Mesendoderm (in vitro differentiated cells): ENCODE results near the gene KATNIP.
A peak's percentile ranks its signal among the peaks of the same experiment; 100 is the strongest.

Source experiments
- DNase-seq: peaks from one replicate; pipeline ENCODE4 v3.0.0; 2013
- H2AK5ac ChIP-seq: 2 replicates; pipeline ENCODE4 v1.6.1; 2013; ENCODE audit warnings: low read length, inconsistent platforms
- H2BK120ac ChIP-seq: 2 replicates; pipeline ENCODE4 v1.6.1; 2013; ENCODE audit warnings: low read depth, mild to moderate bottlenecking, low read length, moderate library complexity, mixed read lengths
- H2BK15ac ChIP-seq: replicated peaks from 2 replicates; pipeline ENCODE4 v1.6.1; 2013; ENCODE audit warnings: low read depth, mild to moderate bottlenecking, moderate library complexity
- H2BK5ac ChIP-seq: 2 replicates; pipeline ENCODE4 v1.6.1; 2013; ENCODE audit warnings: low read length, inconsistent platforms
- H3K18ac ChIP-seq: 2 replicates; pipeline ENCODE4 v1.6.1; 2013; ENCODE audit warnings: mild to moderate bottlenecking, low read length, mixed read lengths
- H3K23ac ChIP-seq: one replicate; pipeline ENCODE4 v1.6.1; 2013; ENCODE audit warnings: low read length
- H3K27ac ChIP-seq: 2 replicates; pipeline ENCODE4 v1.5.1; 2013; ENCODE audit warnings: low read depth, mild to moderate bottlenecking, inconsistent platforms, low read length, moderate library complexity
- H3K27me3 ChIP-seq: 2 replicates; pipeline ENCODE4 v1.6.1; 2013; ENCODE audit warnings: low read length, control low read depth, mild to moderate bottlenecking, inconsistent platforms; ENCODE audit not compliant: insufficient read depth, poor library complexity
- H3K36me3 ChIP-seq: 2 replicates; pipeline ENCODE4 v1.6.1; 2013; ENCODE audit warnings: low read length, inconsistent platforms; ENCODE audit not compliant: control insufficient read depth, insufficient read depth
- H3K4ac ChIP-seq: one replicate; pipeline ENCODE4 v1.6.1; 2013; ENCODE audit warnings: low read depth, mild to moderate bottlenecking, low read length, moderate library complexity
- H3K4me1 ChIP-seq: 2 replicates; pipeline ENCODE4 v1.6.1; 2013; ENCODE audit warnings: low read depth, low read length, inconsistent platforms; ENCODE audit not compliant: control insufficient read depth
- H3K4me2 ChIP-seq: 2 replicates; pipeline ENCODE4 v1.6.1; 2013; ENCODE audit warnings: low read length
- H3K4me3 ChIP-seq: 2 replicates; pipeline ENCODE4 v1.5.1; 2013; ENCODE audit warnings: mild to moderate bottlenecking, low read length
- H3K56ac ChIP-seq: one replicate; pipeline ENCODE4 v1.6.1; 2013; ENCODE audit warnings: low read length
- H3K79me1 ChIP-seq: 2 replicates; pipeline ENCODE4 v1.6.1; 2013; ENCODE audit warnings: low read length, inconsistent platforms
- H3K79me2 ChIP-seq: 2 replicates; pipeline ENCODE4 v1.6.1; 2013; ENCODE audit warnings: mild to moderate bottlenecking, low read length; ENCODE audit not compliant: control insufficient read depth, insufficient read depth
- H3K9ac ChIP-seq: 2 replicates; pipeline ENCODE4 v1.6.1; 2013; ENCODE audit warnings: low read length, inconsistent platforms
- H4K5ac ChIP-seq: one replicate; pipeline ENCODE4 v1.6.1; 2013; ENCODE audit warnings: low read length
- H4K8ac ChIP-seq: one replicate; pipeline ENCODE4 v1.6.1; 2013; ENCODE audit warnings: low read depth, mild to moderate bottlenecking, control low read depth, low read length, moderate library complexity
- WGBS: extraction: QIAGEN DNeasy Blood & Tissue Kit; methylation state at CpG from one replicate; pipeline ENCODE4 v1.1.7; 2013; ENCODE audit warnings: low lambda C conversion rate, missing lambda C conversion rate; ENCODE audit not compliant: insufficient coverage; ENCODE audit errors: extremely low coverage; 5-methylcytosine and 5-hydroxymethylcytosine counted together

The KATNIP gene

DNA sequence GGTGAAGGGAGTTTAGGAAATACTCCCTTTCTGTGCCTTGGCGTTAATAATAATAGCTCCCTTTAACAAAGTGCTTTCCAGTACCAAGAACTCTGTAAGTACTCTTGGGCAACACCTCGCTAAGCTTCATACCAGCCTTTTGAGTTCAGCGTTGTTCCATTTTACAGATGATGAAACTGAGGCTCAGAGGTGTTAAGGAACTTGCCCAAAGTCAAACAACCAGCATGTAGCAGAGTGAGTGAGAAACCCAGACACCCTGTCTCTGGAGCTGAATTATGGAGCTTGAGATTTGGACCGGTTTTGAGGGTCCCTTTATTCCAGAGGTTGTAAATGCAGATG lies 607 bp downstream of the KATNIP start:
- no CpG with 5 or more reads among the region's 4 CpGs for WGBS
- Histone ChIP-seq H4K8ac (no peak overlapping the region), H3K9ac (peak overlapping the region; percentile 97), H4K5ac (no peak overlapping the region), H2BK15ac (no peak overlapping the region), H3K23ac (no peak overlapping the region), H3K4me2 (peak overlapping the region; percentile 98), H3K27ac (no peak overlapping the region), H3K4me1 (no peaks in the 10 kb centered on the region), H3K27me3 (no peaks in the 10 kb centered on the region), H3K18ac (no peak overlapping the region), H3K79me1 (peaks cover 19% of the 10 kb centered on the region), H3K36me3 (no peaks in the 10 kb centered on the region), H3K56ac (peak overlapping the region; percentile 97), H2AK5ac (no peak overlapping the region), H3K79me2 (peaks cover 33% of the 10 kb centered on the region), H2BK120ac (no peak overlapping the region), H3K4me3 (peak overlapping the region; percentile 100), H2BK5ac (no peak overlapping the region), H3K4ac (no peak overlapping the region)
- peak; percentile 8 for DNase-seq

DNA sequence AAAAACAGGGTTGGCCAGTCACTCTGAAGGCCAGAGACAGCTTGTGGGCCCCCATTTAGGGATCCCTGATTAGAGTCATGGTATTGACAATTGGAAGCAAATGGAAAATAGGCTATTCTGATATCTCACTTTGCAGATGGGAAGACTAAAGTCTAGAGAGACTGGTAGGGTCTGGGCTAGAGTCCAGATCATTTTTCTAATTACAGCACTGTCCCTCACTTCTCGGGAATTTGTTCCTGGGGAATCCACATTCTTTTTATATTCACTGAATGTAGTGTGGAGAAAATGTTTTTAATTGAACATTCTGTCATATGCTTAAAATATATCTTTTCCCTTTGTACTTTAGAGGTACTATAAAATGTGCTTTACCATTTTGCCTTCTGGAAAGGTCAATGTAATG lies 1.1 kb downstream of the KATNIP start:
- H3K36me3 ChIP-seq, result no peaks in the 10 kb centered on the region
- DNase-seq, result no peak
- no peak overlapping the region for H4K8ac ChIP-seq
- H3K18ac ChIP-seq, result no peak overlapping the region
- H3K23ac ChIP-seq, result no peak overlapping the region
- no CpG with 5 or more reads among the region's 1 CpG for WGBS
- no peak overlapping the region for H3K4me2 ChIP-seq
- H4K5ac ChIP-seq, result no peak overlapping the region
- no peak overlapping the region for H3K4me3 ChIP-seq
- peaks cover 33% of the 10 kb centered on the region for H3K79me2 ChIP-seq
- H3K79me1 ChIP-seq, result peaks cover 18% of the 10 kb centered on the region
- H2BK15ac ChIP-seq, result no peak overlapping the region
- no peaks in the 10 kb centered on the region for H3K27me3 ChIP-seq
- no peak overlapping the region for H3K9ac ChIP-seq
- H3K4ac ChIP-seq, result no peak overlapping the region
- H3K27ac ChIP-seq, result no peak overlapping the region
- H2BK5ac ChIP-seq, result no peak overlapping the region
- no peaks in the 10 kb centered on the region for H3K4me1 ChIP-seq
- no peak overlapping the region for H3K56ac ChIP-seq
- H2BK120ac ChIP-seq, result no peak overlapping the region
- H2AK5ac ChIP-seq, result no peak overlapping the region

DNA sequence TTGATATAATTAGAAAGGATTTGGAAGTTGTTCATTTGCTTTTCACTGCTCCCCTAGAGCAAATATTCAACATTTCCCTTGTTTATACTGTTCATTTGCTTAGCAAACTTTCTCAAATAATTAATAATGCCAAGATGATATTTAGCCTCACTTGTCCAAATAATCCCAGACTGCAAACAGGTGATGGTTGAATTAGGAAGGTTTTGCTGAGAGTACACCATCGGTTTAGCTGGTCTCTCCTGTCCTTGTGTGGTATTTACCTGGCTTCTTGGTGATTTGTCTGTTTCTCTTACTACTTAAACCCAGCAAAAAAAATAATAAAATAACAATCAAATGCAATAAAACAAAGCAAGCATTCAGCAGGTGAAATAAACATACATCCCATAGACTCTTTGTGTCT lies 6.5 kb downstream of the KATNIP start:
- H3K27me3 ChIP-seq, result no peaks in the 10 kb centered on the region
- no peaks in the 10 kb centered on the region for H3K36me3 ChIP-seq
- DNase-seq, result no peak
- no peak overlapping the region for H3K56ac ChIP-seq
- H3K4me1 ChIP-seq, result no peaks in the 10 kb centered on the region
- no peak overlapping the region for H3K4me3 ChIP-seq
- H3K4me2 ChIP-seq, result no peak overlapping the region
- WGBS, result no CpG with 5 or more reads among the region's 1 CpG
- H2AK5ac ChIP-seq, result no peak overlapping the region
- H3K23ac ChIP-seq, result no peak overlapping the region
- no peak overlapping the region for H3K27ac ChIP-seq
- H2BK15ac ChIP-seq, result no peak overlapping the region
- no peaks in the 10 kb centered on the region for H3K79me2 ChIP-seq
- H2BK5ac ChIP-seq, result no peak overlapping the region
- H3K18ac ChIP-seq, result no peak overlapping the region
- H3K79me1 ChIP-seq, result peaks cover 9% of the 10 kb centered on the region
- H4K5ac ChIP-seq, result no peak overlapping the region
- H4K8ac ChIP-seq, result no peak overlapping the region
- no peak overlapping the region for H3K4ac ChIP-seq
- no peak overlapping the region for H3K9ac ChIP-seq
- no peak overlapping the region for H2BK120ac ChIP-seq

DNA sequence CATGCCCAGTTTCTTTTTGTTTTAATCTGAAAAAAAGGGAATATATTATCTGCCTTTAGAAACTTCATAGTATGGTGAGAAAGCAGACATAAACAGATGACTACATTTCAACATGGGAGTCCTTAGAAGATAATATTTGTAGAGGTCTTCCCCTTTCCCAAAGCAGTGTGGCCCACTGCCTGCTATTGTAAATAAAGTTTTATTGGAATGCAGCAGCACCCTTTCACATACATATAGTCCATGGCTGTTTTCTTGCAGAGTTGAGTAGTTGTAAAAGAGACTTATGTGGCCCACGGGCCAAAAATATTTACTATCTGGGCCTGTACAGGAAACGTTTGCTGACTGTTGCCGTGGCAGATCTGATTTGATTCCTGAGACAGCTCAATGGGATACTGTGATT lies 8.5 kb downstream of the KATNIP start:
- Histone ChIP-seq H2BK120ac (no peak overlapping the region), H4K8ac (no peak overlapping the region), H3K4me2 (no peak overlapping the region), H2BK5ac (no peak overlapping the region), H3K23ac (no peak overlapping the region), H2BK15ac (no peak overlapping the region), H3K4me1 (no peaks in the 10 kb centered on the region), H3K79me2 (no peaks in the 10 kb centered on the region), H3K36me3 (no peaks in the 10 kb centered on the region), H3K9ac (no peak overlapping the region), H4K5ac (no peak overlapping the region), H3K27me3 (no peaks in the 10 kb centered on the region), H3K4me3 (no peak overlapping the region), H3K18ac (no peak overlapping the region), H3K4ac (no peak overlapping the region), H3K56ac (no peak overlapping the region), H2AK5ac (no peak overlapping the region), H3K79me1 (peaks cover 9% of the 10 kb centered on the region), H3K27ac (no peak overlapping the region)
- no peak for DNase-seq
- no CpG with 5 or more reads among the region's 3 CpGs for WGBS

DNA sequence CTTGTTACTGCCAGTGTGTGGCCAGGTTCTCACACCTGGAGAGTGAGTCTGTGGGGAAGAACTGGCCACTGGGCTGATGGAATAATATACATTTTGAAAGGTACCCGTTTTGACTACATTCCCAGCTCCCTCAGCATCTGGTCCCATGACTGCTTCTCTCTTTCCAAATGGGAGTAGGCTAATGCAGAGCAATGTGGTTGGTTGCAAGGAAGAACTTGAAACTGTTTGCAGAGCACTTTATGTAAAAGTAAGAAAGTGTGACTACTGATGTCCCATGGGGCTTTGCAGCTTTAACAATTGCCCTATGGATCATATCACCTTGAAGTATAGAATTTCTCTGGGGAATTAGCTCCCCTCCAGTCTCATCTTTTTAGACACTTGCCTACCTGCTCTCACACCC lies 9.0 kb downstream of the KATNIP start:
- Histone ChIP-seq H2BK5ac (no peak overlapping the region), H3K23ac (no peak overlapping the region), H3K18ac (no peak overlapping the region), H4K8ac (no peak overlapping the region), H3K4me1 (no peaks in the 10 kb centered on the region), H3K27ac (no peak overlapping the region), H3K79me1 (peaks cover 9% of the 10 kb centered on the region), H2BK120ac (no peak overlapping the region), H2BK15ac (no peak overlapping the region), H3K4ac (no peak overlapping the region), H3K4me2 (no peak overlapping the region), H3K36me3 (no peaks in the 10 kb centered on the region), H3K79me2 (no peaks in the 10 kb centered on the region), H3K27me3 (no peaks in the 10 kb centered on the region), H3K9ac (no peak overlapping the region), H3K4me3 (no peak overlapping the region), H3K56ac (no peak overlapping the region), H4K5ac (no peak overlapping the region), H2AK5ac (no peak overlapping the region)
- DNase-seq, result no peak
- WGBS, result no CpG with 5 or more reads among the region's 1 CpG

DNA sequence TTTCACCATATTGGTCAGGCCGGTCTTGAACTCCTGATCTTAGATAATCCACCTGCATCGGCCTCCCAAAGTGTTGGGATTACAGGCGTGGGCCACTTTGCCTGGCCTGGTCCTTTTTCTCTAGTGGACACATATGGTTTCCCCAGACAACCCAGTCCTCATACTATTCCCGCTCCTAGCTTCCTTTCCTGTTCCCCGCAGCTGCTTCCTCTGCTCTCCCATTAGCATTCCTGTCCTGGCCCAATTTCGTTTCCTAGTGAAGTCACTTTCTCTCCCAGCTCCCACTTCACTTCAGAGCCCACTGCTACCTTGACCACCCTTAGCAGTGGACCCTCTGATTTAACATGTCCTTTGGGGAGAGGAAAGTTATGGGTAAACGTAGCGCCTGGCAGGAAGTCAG lies 11.3 kb downstream of the KATNIP start:
- Histone ChIP-seq H3K36me3 (no peaks in the 10 kb centered on the region), H3K18ac (no peak overlapping the region), H3K79me1 (peaks cover 7% of the 10 kb centered on the region), H3K79me2 (no peaks in the 10 kb centered on the region), H2BK120ac (no peak overlapping the region), H3K9ac (no peak overlapping the region), H3K4me2 (no peak overlapping the region), H2BK15ac (no peak overlapping the region), H3K23ac (no peak overlapping the region), H3K4me1 (no peaks in the 10 kb centered on the region), H3K4me3 (no peak overlapping the region), H3K4ac (no peak overlapping the region), H4K5ac (no peak overlapping the region), H3K56ac (no peak overlapping the region), H3K27me3 (no peaks in the 10 kb centered on the region), H2BK5ac (no peak overlapping the region), H3K27ac (no peak overlapping the region), H2AK5ac (no peak overlapping the region), H4K8ac (no peak overlapping the region)
- DNase-seq, result no peak
- no CpG with 5 or more reads among the region's 8 CpGs for WGBS
